GM12864 (cell line): ENCODE measurements around the gene CAMK2D.
"Not testable (repeated sequence)": the region's sequence is repeated elsewhere in the genome, so short reads cannot be mapped to it uniquely, and the experiment has no call there.

ENCODE experiments used
- DNase-seq: peaks from one replicate; pipeline ENCODE4 v3.0.0-alpha.2; 2011; ENCODE audit warnings: low read depth
- H3K4me3 ChIP-seq: 2 replicates; pipeline ENCODE4 v1.5.1; 2011; ENCODE audit warnings: mild to moderate bottlenecking, low read depth, low read length, control low read depth
- CTCF ChIP-seq: IDR thresholded peaks from 2 replicates; pipeline ENCODE4 v1.5.1; 2011; ENCODE audit warnings: low read depth, mild to moderate bottlenecking, moderate library complexity, low read length, control low read depth, inconsistent platforms; ENCODE audit errors: missing control alignments

CAMK2D gene

GRCh38 chr4:113711883-113712662 is 49.5 kb downstream of the CAMK2D start:
- H3K4me3 ChIP-seq = no peak overlapping the region
- no peak for DNase-seq
- no peak for TF ChIP-seq CTCF

DNA sequence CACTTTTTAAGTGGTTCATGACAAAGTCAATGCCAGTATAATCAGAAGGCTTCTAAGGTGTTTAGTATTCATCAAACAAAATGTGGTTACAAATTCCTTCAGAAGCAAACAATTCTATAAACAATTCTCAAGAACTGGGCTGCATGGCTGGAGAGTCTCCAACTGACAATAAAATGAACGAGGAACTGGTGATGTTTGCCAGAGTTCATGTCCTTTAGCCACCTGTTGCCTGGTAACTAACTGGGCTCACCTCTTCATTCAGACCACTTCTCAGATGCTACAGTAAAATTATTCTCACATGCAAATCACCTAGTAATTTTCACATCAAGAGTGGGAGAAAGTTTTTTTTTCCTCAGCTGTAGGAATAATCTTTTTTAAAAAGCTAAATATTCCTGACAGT is 53.3 kb downstream of the CAMK2D start:
- H3K4me3 ChIP-seq = no peak overlapping the region
- no peak for TF ChIP-seq CTCF
- DNase-seq = no peak

GRCh38 chr4:113707048-113707447 is 54.5 kb downstream of the CAMK2D start:
- DNase-seq = no peak
- H3K4me3 ChIP-seq = no peak overlapping the region
- TF ChIP-seq CTCF = no peak

DNA sequence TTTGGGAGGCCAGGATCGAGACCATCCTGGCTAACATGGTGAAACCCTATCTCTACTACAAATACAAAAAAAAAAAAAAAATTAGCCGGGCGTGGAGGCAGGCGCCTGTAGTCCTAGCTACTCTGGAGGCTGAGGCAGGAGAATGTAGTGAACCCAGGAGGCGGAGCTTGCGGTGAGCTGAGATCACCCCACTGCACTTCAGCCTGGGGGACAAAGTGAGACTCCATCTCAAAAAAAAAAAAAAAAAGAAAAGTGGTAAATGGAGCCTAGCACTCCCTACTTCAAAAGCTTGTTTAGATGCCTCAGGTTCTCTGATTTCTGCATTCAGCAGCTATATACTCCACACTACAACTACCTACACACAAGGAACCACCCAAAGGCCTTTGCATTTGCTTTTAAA is 56.4 kb downstream of the CAMK2D start:
- DNase-seq, H3K4me3 ChIP-seq: not testable (repeated sequence)

DNA sequence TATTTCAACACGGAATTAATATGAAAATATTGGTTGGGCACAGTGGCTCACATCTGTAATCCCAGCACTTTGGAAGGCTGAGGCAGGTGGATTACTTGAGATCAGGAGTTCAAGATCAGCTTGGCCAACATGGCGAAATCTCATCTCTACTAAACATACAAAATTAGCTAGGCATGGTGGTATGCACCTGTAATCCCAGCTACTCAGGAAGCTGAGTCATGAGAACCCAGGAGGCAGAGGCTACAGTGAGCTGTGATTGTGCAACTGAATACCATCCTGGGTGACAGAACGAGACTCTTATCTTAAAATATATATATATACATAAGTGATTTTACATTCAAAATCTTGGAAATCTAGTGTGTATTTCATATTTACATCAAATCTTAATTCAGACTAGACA is 58.9 kb downstream of the CAMK2D start:
- DNase-seq = not testable (repeated sequence)

DNA sequence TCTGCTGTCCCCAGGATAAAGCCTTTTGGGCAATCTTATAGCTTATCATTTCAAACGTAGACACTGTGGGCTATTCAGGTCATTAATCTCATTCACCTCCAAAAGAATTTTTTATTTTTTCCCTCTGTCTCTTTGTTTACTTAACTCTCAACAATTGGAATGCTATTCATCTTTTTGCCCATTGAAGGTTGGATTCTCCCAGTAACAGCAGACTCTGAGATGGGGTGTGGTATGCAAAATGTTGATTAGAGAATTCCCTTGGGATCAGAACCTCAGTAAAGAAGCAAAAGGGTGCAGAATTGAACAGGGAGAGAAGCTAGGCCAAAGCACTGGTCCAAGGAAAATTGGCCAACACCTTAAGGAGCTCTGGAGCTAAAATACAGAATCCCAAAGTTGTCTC is 60.4 kb downstream of the CAMK2D start:
- H3K4me3 ChIP-seq = no peak overlapping the region
- no peak for TF ChIP-seq CTCF
- no peak for DNase-seq

More for the DNA sequence above, 58.9 kb downstream of the CAMK2D start:
- H3K4me3 ChIP-seq = not testable (repeated sequence)

- H3K4me3 ChIP-seq = no peak overlapping the region
- no peak for DNase-seq
- TF ChIP-seq CTCF = no peak
Observed at GRCh38 chr4:113700602-113701150, 60.9 kb downstream of the CAMK2D start.

GRCh38 chr4:113699772-113700171 is 61.8 kb downstream of the CAMK2D start:
- TF ChIP-seq CTCF = no peak
- no peak overlapping the region for H3K4me3 ChIP-seq
- DNase-seq = no peak
